AG10803 (cell line): ENCODE data around the gene FOXN1.

Experiments
- DNase-seq: peaks from one replicate; pipeline ENCODE4 v3.0.0; 2010; ENCODE audit warnings: low read depth
- H3K4me3 ChIP-seq: 2 replicates; pipeline ENCODE4 v1.5.1; 2011; ENCODE audit warnings: mild to moderate bottlenecking, low read length, control low read depth
- TF ChIP-seq, protein P1 (sequence below): conservative IDR thresholded peaks from 2 replicates; pipeline ENCODE4 v1.5.1; 2011; ENCODE audit warnings: mild to moderate bottlenecking, low read length, control low read depth, inconsistent platforms

The FOXN1 gene

DNA sequence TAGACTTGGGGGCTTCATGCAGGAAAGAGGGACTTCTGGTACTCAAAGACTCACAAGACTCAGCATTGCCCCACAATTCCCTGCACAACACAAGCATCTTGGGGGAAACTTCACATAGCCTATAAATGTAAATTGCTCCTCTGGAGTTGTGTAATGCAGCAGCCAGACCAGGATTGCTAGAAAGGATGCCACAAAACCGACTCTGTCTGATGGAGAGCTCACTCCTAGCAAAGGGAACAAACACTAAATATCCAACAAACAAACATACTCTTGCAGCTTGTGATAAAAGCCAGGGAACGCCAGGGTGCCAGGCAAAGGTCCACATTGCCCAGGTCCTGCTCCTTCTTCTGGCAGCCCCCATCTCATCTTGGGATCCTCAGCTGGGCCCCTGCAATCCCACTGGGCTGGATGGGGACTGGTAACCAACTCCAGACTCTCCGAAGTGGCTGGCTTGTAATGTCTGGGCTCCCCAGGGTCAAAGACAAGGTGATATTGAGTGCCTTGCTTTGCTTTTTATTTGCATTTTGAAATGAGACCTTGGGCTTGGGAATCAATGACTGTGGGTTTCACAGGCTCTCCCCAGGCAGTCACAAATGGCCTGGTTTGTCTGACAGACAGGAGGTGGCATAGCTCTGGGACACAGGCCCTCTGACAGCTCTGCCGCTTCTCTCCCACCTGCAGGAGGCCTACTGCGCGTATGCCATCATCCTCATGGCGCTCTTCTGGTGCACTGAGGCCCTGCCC is 17.4 kb upstream of the FOXN1 start:
- TF ChIP-seq, protein P1, sequence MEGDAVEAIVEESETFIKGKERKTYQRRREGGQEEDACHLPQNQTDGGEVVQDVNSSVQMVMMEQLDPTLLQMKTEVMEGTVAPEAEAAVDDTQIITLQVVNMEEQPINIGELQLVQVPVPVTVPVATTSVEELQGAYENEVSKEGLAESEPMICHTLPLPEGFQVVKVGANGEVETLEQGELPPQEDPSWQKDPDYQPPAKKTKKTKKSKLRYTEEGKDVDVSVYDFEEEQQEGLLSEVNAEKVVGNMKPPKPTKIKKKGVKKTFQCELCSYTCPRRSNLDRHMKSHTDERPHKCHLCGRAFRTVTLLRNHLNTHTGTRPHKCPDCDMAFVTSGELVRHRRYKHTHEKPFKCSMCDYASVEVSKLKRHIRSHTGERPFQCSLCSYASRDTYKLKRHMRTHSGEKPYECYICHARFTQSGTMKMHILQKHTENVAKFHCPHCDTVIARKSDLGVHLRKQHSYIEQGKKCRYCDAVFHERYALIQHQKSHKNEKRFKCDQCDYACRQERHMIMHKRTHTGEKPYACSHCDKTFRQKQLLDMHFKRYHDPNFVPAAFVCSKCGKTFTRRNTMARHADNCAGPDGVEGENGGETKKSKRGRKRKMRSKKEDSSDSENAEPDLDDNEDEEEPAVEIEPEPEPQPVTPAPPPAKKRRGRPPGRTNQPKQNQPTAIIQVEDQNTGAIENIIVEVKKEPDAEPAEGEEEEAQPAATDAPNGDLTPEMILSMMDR = no peak
- H3K4me3 ChIP-seq = no peak overlapping the region
- no peak for DNase-seq

DNA sequence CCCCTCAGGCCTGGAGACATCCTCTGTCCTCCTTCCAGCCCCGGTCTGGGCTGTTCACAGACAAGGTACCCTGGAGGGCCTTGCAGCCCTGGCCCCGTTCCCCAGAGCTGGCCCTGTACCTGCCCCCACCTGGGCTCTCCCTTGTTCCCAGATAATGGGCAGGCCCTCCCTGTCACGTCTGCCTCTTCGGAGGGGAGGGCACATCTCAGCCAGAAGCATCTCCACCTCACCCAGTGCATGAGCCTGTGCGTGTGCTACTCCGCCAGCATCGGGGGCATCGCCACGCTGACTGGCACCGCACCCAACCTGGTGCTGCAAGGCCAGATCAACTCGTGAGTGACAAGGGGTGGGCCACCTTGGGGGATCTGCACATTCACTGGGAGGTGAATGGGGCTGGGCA is 14.9 kb upstream of the FOXN1 start:
- TF ChIP-seq, protein P1 = no peak
- no peak overlapping the region for H3K4me3 ChIP-seq
- no peak for DNase-seq

- H3K4me3 ChIP-seq = no peak overlapping the region
- no peak for DNase-seq
- TF ChIP-seq, protein P1 = no peak
These were observed 14.3 kb upstream of the FOXN1 start for GRCh38 chr17:28491860-28492259.

DNA sequence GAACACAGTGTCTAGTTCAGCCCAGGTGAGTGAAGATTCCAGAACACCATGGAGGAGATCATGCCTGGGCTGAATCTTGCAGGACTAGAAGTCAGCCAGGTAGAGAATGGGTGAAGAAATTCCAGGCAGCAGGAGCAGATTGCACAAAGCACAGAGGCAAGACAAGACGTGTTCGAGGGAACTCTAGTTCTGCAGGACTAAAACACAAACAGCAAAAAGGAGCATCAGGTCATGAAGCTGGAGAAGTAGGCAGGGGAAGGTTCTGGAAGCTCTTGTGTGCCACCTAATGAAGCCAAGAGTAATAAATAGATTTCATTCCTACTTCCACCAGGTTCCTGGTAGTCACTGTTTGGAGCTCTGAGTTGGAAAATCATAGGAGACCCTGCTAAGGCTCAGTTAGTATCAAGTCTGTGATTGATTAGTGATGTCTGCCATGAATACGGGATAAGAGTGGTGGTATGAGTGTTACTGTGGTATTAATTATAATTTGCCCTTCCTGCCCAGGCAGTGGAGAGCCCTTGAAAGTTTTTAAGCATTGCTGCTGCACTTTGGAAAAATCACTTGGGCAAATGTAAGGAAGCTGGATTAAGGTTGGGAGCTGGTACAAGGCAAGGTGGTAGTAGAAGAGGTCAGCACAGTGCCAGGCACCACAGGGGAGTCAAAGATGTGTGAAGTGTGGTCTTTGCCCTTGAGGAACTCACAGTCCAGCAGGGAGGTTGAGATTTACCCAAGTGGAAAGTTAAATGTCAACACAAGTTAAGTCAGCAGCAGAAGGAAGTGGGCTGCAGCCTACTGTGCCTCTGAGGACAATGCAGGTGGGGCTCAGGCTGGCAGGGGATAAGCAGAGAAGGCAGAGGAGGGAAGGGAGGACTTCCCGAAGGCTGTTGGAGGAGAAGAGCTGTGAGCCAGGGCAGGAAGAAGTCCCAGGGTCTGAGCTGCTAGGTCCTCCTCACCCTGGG is 13.5 kb upstream of the FOXN1 start:
- TF ChIP-seq, protein P1 = no peak
- H3K4me3 ChIP-seq = no peak overlapping the region
- no peak for DNase-seq

GRCh38 chr17:28493460-28493859 is 12.7 kb upstream of the FOXN1 start:
- H3K4me3 ChIP-seq = no peak overlapping the region
- DNase-seq = peak; percentile 12
- TF ChIP-seq, protein P1 = no peak

- H3K4me3 ChIP-seq = no peak overlapping the region
These were observed 11.5 kb upstream of the FOXN1 start for GRCh38 chr17:28494445-28495188.

More at GRCh38 chr17:28494445-28495188, 11.5 kb upstream of the FOXN1 start:
- peak; percentile 51 for DNase-seq
- TF ChIP-seq, protein P1 = peak; percentile 91
